NB4 (cell line): Measurements from ENCODE around the gene RGS4.

ENCODE experiments used
- MYC ChIP-seq: IDR thresholded peaks from 2 replicates; pipeline ENCODE4 v1.6.1; 2011; ENCODE audit warnings: low read depth, low read length
- POLR2A ChIP-seq: IDR thresholded peaks from 2 replicates; pipeline ENCODE4 v1.6.1; 2011; ENCODE audit warnings: mild to moderate bottlenecking; ENCODE audit not compliant: insufficient read length; ENCODE audit errors: extremely low read depth
- TF ChIP-seq, protein P1 (sequence below): IDR thresholded peaks from one replicate; pipeline ENCODE4 v1.5.1; 2012; ENCODE audit warnings: low read depth, low read length

DNA sequence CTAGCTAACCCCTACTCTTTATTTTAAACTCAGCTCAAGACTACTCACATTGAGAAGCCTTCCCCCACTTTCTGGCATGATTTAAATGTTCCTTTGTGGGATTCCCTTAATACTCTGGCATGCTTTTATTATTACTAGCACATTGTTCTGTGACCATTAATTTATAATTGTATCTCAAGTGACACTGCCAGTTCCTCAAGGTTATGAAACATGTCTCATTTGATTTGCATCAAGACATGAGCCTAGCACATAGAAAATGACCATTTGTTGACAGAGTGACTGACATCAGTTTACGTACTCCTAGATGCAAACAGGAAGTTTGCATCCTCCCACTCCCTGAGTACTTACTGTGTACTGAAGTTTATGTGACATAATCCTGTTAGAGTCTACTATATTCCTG, 15.2 kb downstream of the RGS4 start:
- TF ChIP-seq, protein P1, sequence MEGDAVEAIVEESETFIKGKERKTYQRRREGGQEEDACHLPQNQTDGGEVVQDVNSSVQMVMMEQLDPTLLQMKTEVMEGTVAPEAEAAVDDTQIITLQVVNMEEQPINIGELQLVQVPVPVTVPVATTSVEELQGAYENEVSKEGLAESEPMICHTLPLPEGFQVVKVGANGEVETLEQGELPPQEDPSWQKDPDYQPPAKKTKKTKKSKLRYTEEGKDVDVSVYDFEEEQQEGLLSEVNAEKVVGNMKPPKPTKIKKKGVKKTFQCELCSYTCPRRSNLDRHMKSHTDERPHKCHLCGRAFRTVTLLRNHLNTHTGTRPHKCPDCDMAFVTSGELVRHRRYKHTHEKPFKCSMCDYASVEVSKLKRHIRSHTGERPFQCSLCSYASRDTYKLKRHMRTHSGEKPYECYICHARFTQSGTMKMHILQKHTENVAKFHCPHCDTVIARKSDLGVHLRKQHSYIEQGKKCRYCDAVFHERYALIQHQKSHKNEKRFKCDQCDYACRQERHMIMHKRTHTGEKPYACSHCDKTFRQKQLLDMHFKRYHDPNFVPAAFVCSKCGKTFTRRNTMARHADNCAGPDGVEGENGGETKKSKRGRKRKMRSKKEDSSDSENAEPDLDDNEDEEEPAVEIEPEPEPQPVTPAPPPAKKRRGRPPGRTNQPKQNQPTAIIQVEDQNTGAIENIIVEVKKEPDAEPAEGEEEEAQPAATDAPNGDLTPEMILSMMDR = no peak
- TF ChIP-seq POLR2A (no peak), MYC (no peak)
